Measurements from ENCODE around the gene SETD1A.

- TF ChIP-seq CTCF (IDR thresholded peaks at IDR 0.05), result no peak
- no peak for TF ChIP-seq POLR2A (IDR thresholded peaks at IDR 0.05)
- no peak for TF ChIP-seq EP300 (IDR thresholded peaks at IDR 0.05)
Measured at GRCh38 chr16:30929167-30929566, 28.4 kb upstream of the SETD1A start.

Data from sigmoid colon (tissue), 4 donors.